ENCODE results near the gene SMIM27. TPM values are rescaled to one million over a fixed set of nuclear protein-coding genes. Genes with fewer than 3 reads are reported as not detected.
A peak's percentile ranks its signal among the peaks of the same experiment; 100 is the strongest.
"Not testable (repeated sequence)": the region's sequence is repeated elsewhere in the genome, so short reads cannot be mapped to it uniquely, and the experiment has no call there.

The SMIM27 gene
- total and polyA plus RNA-seq, 2 experiments from 2014 or later = 6.5 to 47.1 TPM

DNA sequence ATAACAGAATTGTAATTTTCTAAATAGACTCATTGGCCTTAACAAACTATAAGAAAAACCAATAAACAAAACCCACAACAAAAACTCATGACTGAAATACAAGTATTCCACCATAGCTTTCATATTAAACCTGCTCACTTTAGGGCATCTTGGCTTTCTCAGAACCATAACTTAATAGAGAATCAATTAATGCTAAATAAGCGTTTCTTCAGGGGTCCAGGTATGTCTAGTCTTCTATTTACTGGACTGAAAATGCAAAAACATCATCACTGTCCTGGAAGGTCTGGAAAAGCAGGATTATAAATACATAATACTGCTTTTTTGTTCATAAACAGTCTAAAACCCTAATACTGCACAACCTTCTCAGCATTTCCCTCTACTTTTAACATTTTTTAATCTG lies 6.2 kb upstream of the SMIM27 start:
- no peak overlapping the region for H3K4me3 ChIP-seq
- no peaks in the 10 kb centered on the region for H3K9me3 ChIP-seq (ENCODE audit: low read depth)
- no peaks in the 10 kb centered on the region for H3K27me3 ChIP-seq
- TF ChIP-seq, protein P1, sequence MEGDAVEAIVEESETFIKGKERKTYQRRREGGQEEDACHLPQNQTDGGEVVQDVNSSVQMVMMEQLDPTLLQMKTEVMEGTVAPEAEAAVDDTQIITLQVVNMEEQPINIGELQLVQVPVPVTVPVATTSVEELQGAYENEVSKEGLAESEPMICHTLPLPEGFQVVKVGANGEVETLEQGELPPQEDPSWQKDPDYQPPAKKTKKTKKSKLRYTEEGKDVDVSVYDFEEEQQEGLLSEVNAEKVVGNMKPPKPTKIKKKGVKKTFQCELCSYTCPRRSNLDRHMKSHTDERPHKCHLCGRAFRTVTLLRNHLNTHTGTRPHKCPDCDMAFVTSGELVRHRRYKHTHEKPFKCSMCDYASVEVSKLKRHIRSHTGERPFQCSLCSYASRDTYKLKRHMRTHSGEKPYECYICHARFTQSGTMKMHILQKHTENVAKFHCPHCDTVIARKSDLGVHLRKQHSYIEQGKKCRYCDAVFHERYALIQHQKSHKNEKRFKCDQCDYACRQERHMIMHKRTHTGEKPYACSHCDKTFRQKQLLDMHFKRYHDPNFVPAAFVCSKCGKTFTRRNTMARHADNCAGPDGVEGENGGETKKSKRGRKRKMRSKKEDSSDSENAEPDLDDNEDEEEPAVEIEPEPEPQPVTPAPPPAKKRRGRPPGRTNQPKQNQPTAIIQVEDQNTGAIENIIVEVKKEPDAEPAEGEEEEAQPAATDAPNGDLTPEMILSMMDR (IDR thresholded peaks at IDR 0.05; ENCODE audit: low read depth, low read length) = no peak
- no peak for DNase-seq (ENCODE audit: low read depth in 1 of 2, low spot score in 1 of 2)
- H3K27ac ChIP-seq = no peak overlapping the region
- peaks cover 21% of the 10 kb centered on the region for H3K36me3 ChIP-seq
- peaks cover 7% of the 10 kb centered on the region for H3K4me1 ChIP-seq (ENCODE audit: low read depth)

DNA sequence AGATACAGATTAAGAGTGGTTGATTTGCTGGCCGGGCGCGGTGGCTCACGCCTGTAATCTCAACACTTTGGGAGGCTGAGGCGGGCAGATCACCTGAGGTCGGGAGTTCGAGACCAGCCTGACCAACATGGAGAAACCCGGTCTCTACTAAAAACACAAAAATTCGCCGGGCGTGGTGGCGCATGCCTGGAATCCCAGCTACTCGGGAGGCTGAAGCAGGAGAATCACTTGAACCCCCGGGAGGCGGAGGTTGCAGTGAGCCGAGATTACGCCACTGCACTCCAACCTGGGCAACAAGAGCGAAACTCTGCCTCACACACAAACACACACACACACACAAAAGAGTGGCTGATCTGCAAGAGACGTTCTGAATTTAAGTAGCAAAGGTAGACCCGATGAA lies 3.9 kb upstream of the SMIM27 start:
- H3K27ac ChIP-seq; H3K4me3 ChIP-seq; H3K27me3 ChIP-seq; H3K36me3 ChIP-seq; DNase-seq (ENCODE audit: low read depth in 1 of 2, low spot score in 1 of 2); H3K4me1 ChIP-seq (ENCODE audit: low read depth); H3K9me3 ChIP-seq (ENCODE audit: low read depth): not testable (repeated sequence)

DNA sequence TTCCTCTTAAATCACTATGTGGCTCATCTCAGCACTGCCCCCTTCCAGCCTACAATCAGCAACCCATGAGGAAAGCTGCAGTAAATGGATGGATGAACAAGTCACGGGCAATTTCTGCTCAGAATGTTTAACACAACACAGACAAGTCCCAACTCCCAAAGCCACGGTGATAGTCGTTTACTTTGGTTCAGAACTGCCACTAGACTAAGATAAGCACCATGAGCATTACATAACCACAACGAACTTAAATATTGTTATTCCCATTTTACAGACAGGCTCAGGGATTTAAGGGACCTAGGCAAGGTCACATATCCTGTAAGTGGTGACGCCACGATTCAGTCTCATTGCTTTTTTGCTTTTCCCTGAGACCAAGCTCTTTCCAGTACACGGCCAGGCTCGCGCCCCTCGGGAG lies 2.0 kb upstream of the SMIM27 start:
- H3K27ac ChIP-seq = peak overlapping the region; percentile 96
- H3K4me3 ChIP-seq = peak overlapping the region; percentile 82
- H3K27me3 ChIP-seq = no peaks in the 10 kb centered on the region
- H3K9me3 ChIP-seq (ENCODE audit: low read depth) = no peaks in the 10 kb centered on the region
- TF ChIP-seq, protein P1 (IDR thresholded peaks at IDR 0.05; ENCODE audit: low read depth, low read length) = peak; percentile 12
- no peaks in the 10 kb centered on the region for H3K36me3 ChIP-seq
- H3K4me1 ChIP-seq (ENCODE audit: low read depth) = peaks cover 7% of the 10 kb centered on the region
- DNase-seq (ENCODE audit: low read depth in 1 of 2, low spot score in 1 of 2) = peak; percentile 18 to 35

DNA sequence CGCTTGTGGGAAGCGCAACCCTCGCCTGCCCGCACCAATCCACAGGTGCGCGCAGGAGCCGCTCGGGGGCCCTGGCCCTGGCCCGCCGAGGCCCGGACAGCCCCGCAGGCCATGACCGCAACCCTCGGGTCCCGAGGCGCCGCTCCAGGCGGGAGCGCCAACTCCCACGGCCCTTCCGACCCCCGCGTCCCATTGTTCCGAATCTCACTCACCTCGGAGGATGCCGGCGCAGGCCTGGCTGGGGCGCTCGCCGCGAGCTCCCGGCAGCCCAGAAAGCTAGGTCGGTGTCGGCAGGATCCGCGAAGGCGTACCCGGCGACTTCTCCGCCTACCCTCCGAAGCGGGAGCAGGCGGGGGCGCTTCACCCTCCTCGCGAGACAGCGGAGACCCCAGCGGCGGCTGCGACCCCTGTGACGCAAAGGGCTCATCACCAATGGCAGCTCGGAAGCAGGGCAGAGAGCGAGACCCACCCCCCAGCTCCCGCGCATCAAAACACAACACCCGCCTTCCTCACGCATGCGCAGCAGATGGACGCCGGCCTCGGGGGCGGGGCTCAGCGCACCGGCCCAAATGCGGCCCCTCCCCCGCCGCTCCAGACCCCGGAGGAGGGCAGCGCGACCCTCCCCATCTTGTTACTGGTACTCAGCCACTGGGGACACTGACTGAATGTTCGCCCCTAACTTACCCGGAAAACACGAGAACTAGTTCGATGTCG lies 1.4 kb upstream of the SMIM27 start:
- peaks cover 7% of the 10 kb centered on the region for H3K4me1 ChIP-seq (ENCODE audit: low read depth)
- no peaks in the 10 kb centered on the region for H3K27me3 ChIP-seq
- TF ChIP-seq, protein P1 (IDR thresholded peaks at IDR 0.05; ENCODE audit: low read depth, low read length) = peak; percentile 17
- no peaks in the 10 kb centered on the region for H3K9me3 ChIP-seq (ENCODE audit: low read depth)
- peak; percentile 95 to 98 for DNase-seq (ENCODE audit: low read depth in 1 of 2, low spot score in 1 of 2)
- H3K4me3 ChIP-seq = peak overlapping the region; percentile 82
- H3K27ac ChIP-seq = peak overlapping the region; percentile 98
- H3K36me3 ChIP-seq = no peaks in the 10 kb centered on the region

DNA sequence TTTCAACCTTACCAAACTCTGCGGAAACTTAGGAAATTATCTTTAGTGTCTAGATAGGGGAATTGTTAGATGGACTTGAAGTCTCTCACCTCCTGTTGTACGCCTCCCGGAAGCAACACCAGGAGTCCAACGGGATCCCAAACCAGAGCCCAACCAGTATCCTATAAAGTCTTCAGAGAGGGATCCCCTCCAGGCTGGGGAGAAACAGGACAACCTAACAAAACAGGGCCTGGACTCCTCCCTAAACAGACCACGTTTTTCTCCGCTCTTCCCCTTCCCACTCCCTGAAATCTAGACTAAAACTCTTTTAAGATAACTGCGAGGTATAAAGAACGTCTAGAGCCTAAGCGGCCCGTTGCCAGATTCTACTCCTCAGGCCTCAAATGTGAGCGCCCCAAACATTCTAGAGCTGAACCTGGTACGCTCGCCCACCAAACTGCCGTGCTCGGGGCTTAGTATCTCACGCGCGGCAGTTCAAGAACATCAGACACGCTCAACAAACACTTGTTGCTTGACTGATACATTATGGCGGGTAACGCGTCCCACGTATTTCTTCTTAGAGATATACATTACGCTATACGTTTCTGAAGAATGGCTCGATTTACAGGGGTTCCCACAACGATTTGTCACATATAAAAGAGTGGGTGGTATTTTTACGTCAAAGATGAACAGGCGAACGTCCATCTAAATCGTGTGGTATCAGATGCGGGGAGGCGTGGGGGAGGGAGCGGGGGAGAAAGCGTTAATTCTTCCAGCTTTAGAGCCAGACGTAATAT lies 663 bp upstream of the SMIM27 start:
- Histone ChIP-seq H3K4me3 (peak overlapping the region; percentile 82), H3K36me3 (no peaks in the 10 kb centered on the region), H3K9me3 (ENCODE audit: low read depth) (no peaks in the 10 kb centered on the region), H3K27ac (peak overlapping the region; percentile 98), H3K27me3 (no peaks in the 10 kb centered on the region), H3K4me1 (ENCODE audit: low read depth) (peaks cover 7% of the 10 kb centered on the region)
- TF ChIP-seq, protein P1 (IDR thresholded peaks at IDR 0.05; ENCODE audit: low read depth, low read length) = no peak
- peak; percentile 59 to 61 for DNase-seq (ENCODE audit: low read depth in 1 of 2, low spot score in 1 of 2)

DNA sequence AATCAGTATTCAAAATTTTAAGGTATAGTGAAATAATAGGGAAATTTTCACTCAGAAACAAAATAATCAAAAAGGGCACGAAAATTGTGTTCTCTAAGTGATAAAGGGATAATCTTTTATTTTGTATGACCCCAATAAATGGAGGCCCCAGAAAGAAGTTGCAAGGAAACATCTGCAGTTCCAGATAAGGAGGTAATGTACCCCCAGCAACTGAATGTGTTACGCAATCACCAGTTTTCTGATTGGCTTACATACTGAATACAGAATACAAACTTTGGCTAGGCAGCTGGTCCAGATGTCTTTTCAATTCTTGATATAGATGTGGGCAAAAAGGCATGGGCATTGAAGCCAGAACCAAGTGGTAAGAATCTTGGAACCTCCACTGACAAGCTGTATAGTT lies 2.0 kb downstream of the SMIM27 start:
- no peaks in the 10 kb centered on the region for H3K27me3 ChIP-seq
- H3K4me1 ChIP-seq (ENCODE audit: low read depth) = peaks cover 7% of the 10 kb centered on the region
- TF ChIP-seq, protein P1 (IDR thresholded peaks at IDR 0.05; ENCODE audit: low read depth, low read length) = no peak
- H3K27ac ChIP-seq = no peak overlapping the region
- peak in 1 of 2 donors; percentile 70 for DNase-seq (ENCODE audit: low read depth in 1 of 2, low spot score in 1 of 2)
- H3K4me3 ChIP-seq = no peak overlapping the region
- no peaks in the 10 kb centered on the region for H3K36me3 ChIP-seq
- no peaks in the 10 kb centered on the region for H3K9me3 ChIP-seq (ENCODE audit: low read depth)
